GM10266 (cell line): ENCODE measurements around the gene PDCD2.
A peak's percentile ranks its signal among the peaks of the same experiment; 100 is the strongest.

ENCODE experiments used
- DNase-seq: peaks from one replicate; pipeline ENCODE4 v3.0.0; 2012; ENCODE audit errors: extremely low spot score
- CTCF ChIP-seq: IDR thresholded peaks from 2 replicates; pipeline ENCODE4 v1.5.1; 2012; ENCODE audit warnings: mild to moderate bottlenecking, low read depth; ENCODE audit not compliant: control insufficient read depth, insufficient read depth; ENCODE audit errors: missing control alignments

The PDCD2 gene

GRCh38 chr6:170555305-170555704 lies 29.1 kb downstream of the PDCD2 start:
- no peak for DNase-seq
- no peak for TF ChIP-seq CTCF

- DNase-seq, result no peak
- no peak for TF ChIP-seq CTCF
These were observed 29.7 kb downstream of the PDCD2 start for GRCh38 chr6:170554796-170555137.

GRCh38 chr6:170554013-170554795 lies 30.2 kb downstream of the PDCD2 start, which contains the start of gene TBP:
TBP (plus strand) TSS chr6:170554369; CDS start chr6:170557030, 2,661 bp downstream.
- DNase-seq, result peak; percentile 87
- TF ChIP-seq CTCF, result no peak

GRCh38 chr6:170553534-170554012 lies 30.9 kb downstream of the PDCD2 start:
- no peak for DNase-seq
- no peak for TF ChIP-seq CTCF

GRCh38 chr6:170552765-170553533 lies 31.5 kb downstream of the PDCD2 start, which contains the start of gene PSMB1:
PSMB1 (minus strand) TSS chr6:170553307; CDS start chr6:170553242, 65 bp downstream.
- TF ChIP-seq CTCF, result no peak
- DNase-seq, result peak; percentile 62

GRCh38 chr6:170545405-170545804 lies 39.0 kb downstream of the PDCD2 start:
- no peak for TF ChIP-seq CTCF
- no peak for DNase-seq
